HepG2 (cell line): ENCODE measurements around the gene MEA1. TPM values are rescaled to one million over a fixed set of nuclear protein-coding genes. Genes with fewer than 3 reads are reported as not detected.

Experiments
- ATAC-seq: fragments of 200-7000 bp; cut with Tn5 transposase; 3 replicates; pipeline ENCODE4 v1.9.1; 2020; ENCODE audit warnings: mild to moderate bottlenecking, moderate library complexity
- BruUV-seq: library from RNA; stranded (reverse); fragments of 400-500 nt; replicated peaks from 2 replicates; lab custom pipeline; 2021; lab: Mats Ljungman, UMichigan
- CTCF ChIA-PET: fragments of 300-600 bp; formaldehyde crosslinking; extraction: SDS; loops from one replicate; lab custom pipeline; 2021; ENCODE audit warnings: low total read pairs, inconsistent platforms, low intra/inter-chr PET ratio; lab: Yijun Ruan, JAX
- POLR2A ChIA-PET: fragments of 350-600 bp; sonication (Branson Sonifier 250); formaldehyde crosslinking; loops from one replicate; lab custom pipeline; 2020; ENCODE audit warnings: antibody characterized with exemption, inconsistent platforms; lab: Yijun Ruan, JAX
- DNase-seq: peaks from one replicate; pipeline ENCODE4 v3.0.0-alpha.2; 2015; ENCODE audit warnings: low spot score
- FAIRE-seq: peaks from 3 replicates; lab custom pipeline; 2011; peaks lifted over from hg19 to GRCh38; lab: Jason Lieb, UNC
- H2AFZ ChIP-seq: one replicate; pipeline ENCODE4 v1.6.1; 2011; ENCODE audit warnings: low read length, inconsistent platforms
- H3K27ac ChIP-seq: fragments of 300-600 bp; 3 replicates; pipeline ENCODE4 v1.8.0; 2011; ENCODE audit warnings: mixed run types, mild to moderate bottlenecking, mixed read lengths, low read length, inconsistent platforms; ENCODE audit not compliant: insufficient read depth; ENCODE audit errors: extremely low read length
- H3K27me3 ChIP-seq, 2 experiments: fragments of 200-600 bp in 1 of 2; 2 replicates in 1 of 2; 3 replicates in 1 of 2; pipeline versions ENCODE4 v1.6.0 to v1.8.0; 2011; ENCODE audit warnings: low read length in 2 of 2, mild to moderate bottlenecking in 2 of 2, moderate library complexity in 2 of 2, inconsistent platforms in 1 of 2; ENCODE audit not compliant: insufficient read depth in 2 of 2, control insufficient read depth in 1 of 2
- H3K36me3 ChIP-seq, 2 experiments: fragments of 200-600 bp in 1 of 2; replicated peaks in 1 of 2; 2 replicates in 1 of 2; 3 replicates in 1 of 2; pipeline versions ENCODE4 v1.5.1 to v1.8.0; 2011; ENCODE audit warnings: low read length in 2 of 2, inconsistent platforms in 1 of 2; ENCODE audit not compliant: insufficient read depth in 2 of 2, control insufficient read depth in 1 of 2
- H3K4me1 ChIP-seq: 2 replicates; pipeline ENCODE4 v1.5.1; 2012; ENCODE audit warnings: low read length, inconsistent platforms; ENCODE audit not compliant: insufficient read depth
- H3K4me2 ChIP-seq: 2 replicates; pipeline ENCODE4 v1.6.0; 2011; ENCODE audit warnings: low read depth, low read length, inconsistent platforms
- H3K4me3 ChIP-seq, 3 experiments: fragments of 200-600 bp in 1 of 3; sonication (generic), shearing (Covaris generic) in 1 of 3; replicated peaks in 1 of 3; 2 replicates each; pipeline ENCODE4 v1.5.1; 2011 to 2016; ENCODE audit warnings: low read length in 3 of 3, inconsistent platforms in 2 of 3, low read depth in 2 of 3, mild to moderate bottlenecking in 2 of 3, control low read depth in 1 of 3, mixed read lengths in 1 of 3; ENCODE audit not compliant: insufficient read depth in 1 of 3
- H3K79me2 ChIP-seq: one replicate; pipeline ENCODE4 v1.6.1; 2011; ENCODE audit warnings: low read length, inconsistent platforms; ENCODE audit not compliant: insufficient read depth
- H3K9ac ChIP-seq: 2 replicates; pipeline ENCODE4 v1.6.0; 2011; ENCODE audit warnings: mild to moderate bottlenecking, low read depth, low read length, inconsistent platforms; ENCODE audit not compliant: insufficient read depth
- H3K9me3 ChIP-seq: 2 replicates; pipeline ENCODE4 v1.5.1; 2012; ENCODE audit warnings: mild to moderate bottlenecking, low read length
- H4K20me1 ChIP-seq: 2 replicates; pipeline ENCODE4 v1.6.0; 2011; ENCODE audit warnings: inconsistent platforms, mild to moderate bottlenecking, low read length, moderate library complexity; ENCODE audit not compliant: insufficient read depth
- FOXK2 ChIP-seq: fragments of 450-650 bp; IDR thresholded peaks from 2 replicates; pipeline ENCODE4 v1.6.1; 2016
- GATAD1 ChIP-seq: IDR thresholded peaks from 2 replicates; pipeline ENCODE4 v1.6.1; 2016; ENCODE audit warnings: missing genetic modification reagents, missing compliant biosample characterization
- GTF3A ChIP-seq: sonication (generic); formaldehyde crosslinking; conservative IDR thresholded peaks from 2 replicates; pipeline ENCODE4 v1.4.0; 2020; ENCODE audit warnings: mild to moderate bottlenecking, missing genetic modification reagents
- HOXA3 ChIP-seq: sonication (generic); formaldehyde crosslinking; IDR thresholded peaks from 2 replicates; pipeline ENCODE4 v1.5.0; 2020; ENCODE audit warnings: missing genetic modification reagents
- IKZF5 ChIP-seq: IDR thresholded peaks from 2 replicates; pipeline ENCODE4 v1.6.1; 2018; ENCODE audit warnings: missing genetic modification reagents, mild to moderate bottlenecking, missing compliant biosample characterization
- KLF11 ChIP-seq: IDR thresholded peaks from 2 replicates; pipeline ENCODE4 v1.6.1; 2016; ENCODE audit warnings: missing compliant biosample characterization
- KLF15 ChIP-seq: sonication (generic); formaldehyde crosslinking; IDR thresholded peaks from 2 replicates; pipeline ENCODE4 v1.8.1; 2023; ENCODE audit warnings: borderline replicate concordance, mild to moderate bottlenecking, inconsistent platforms, missing genetic modification reagents, mixed read lengths
- NR1H2 ChIP-seq: sonication (generic); formaldehyde crosslinking; IDR thresholded peaks from 2 replicates; pipeline ENCODE4 v1.8.1; 2022; ENCODE audit warnings: low read depth, missing genetic modification reagents, borderline replicate concordance
- PATZ1 ChIP-seq: sonication (generic); formaldehyde crosslinking; IDR thresholded peaks from 2 replicates; pipeline ENCODE4 v1.4.0; 2020; ENCODE audit warnings: missing genetic modification reagents
- POLR2G ChIP-seq: fragments of 200-400 bp; formaldehyde crosslinking; IDR thresholded peaks from 2 replicates; pipeline ENCODE4 v1.6.1; 2018; ENCODE audit warnings: mild to moderate bottlenecking, low read depth, low read length, moderate library complexity
- RFX1 ChIP-seq: fragments of 450-650 bp; IDR thresholded peaks from 2 replicates; pipeline ENCODE4 v1.6.1; 2017
- TRAFD1 ChIP-seq: sonication (generic); formaldehyde crosslinking; IDR thresholded peaks from 2 replicates; pipeline ENCODE4 v1.5.1; 2020; ENCODE audit warnings: missing genetic modification reagents, mild to moderate bottlenecking, borderline replicate concordance
- TRIM24 ChIP-seq: sonication (generic); formaldehyde crosslinking; IDR thresholded peaks from 2 replicates; pipeline ENCODE4 v1.8.0; 2022; ENCODE audit warnings: mild to moderate bottlenecking, missing genetic modification reagents
- ZNF225 ChIP-seq: sonication (generic); formaldehyde crosslinking; IDR thresholded peaks from 2 replicates; pipeline ENCODE4 v1.4.0; 2020; ENCODE audit warnings: mild to moderate bottlenecking, missing genetic modification reagents
- ZNF510 ChIP-seq: sonication (generic); formaldehyde crosslinking; IDR thresholded peaks from 2 replicates; pipeline ENCODE4 v1.4.0; 2020; ENCODE audit warnings: low read depth, mild to moderate bottlenecking, missing genetic modification reagents
- ZNF678 ChIP-seq: sonication (generic); formaldehyde crosslinking; IDR thresholded peaks from 2 replicates; pipeline ENCODE4 v1.4.0; 2020; ENCODE audit warnings: mild to moderate bottlenecking, missing genetic modification reagents
- ZNF788 ChIP-seq: sonication (generic); formaldehyde crosslinking; IDR thresholded peaks from 2 replicates; pipeline ENCODE4 v1.5.0; 2020; ENCODE audit warnings: mild to moderate bottlenecking, missing genetic modification reagents, borderline replicate concordance
- ZNF800 ChIP-seq: sonication (generic); formaldehyde crosslinking; IDR thresholded peaks from 2 replicates; pipeline ENCODE4 v1.4.0; 2020; ENCODE audit warnings: missing genetic modification reagents
- WGBS: methylation state at CpG from one replicate; pipeline ENCODE4 v1.1.6; 2017; ENCODE audit warnings: low lambda C conversion rate; 5-methylcytosine and 5-hydroxymethylcytosine counted together
- in situ Hi-C: cut with HindIII; loops from 2 replicates; pipeline ENCODE4 v1.10.0; 2017; ENCODE audit warnings: low pct_unique_long_range_greater_than_20kb; ENCODE audit not compliant: extremely low pct_ligation_motif_present
- intact Hi-C: fragments of 100-400 bp; cut with micrococcal nuclease; formaldehyde crosslinking; loops from one replicate; pipeline ENCODE4 v1.10.0; 2022; ENCODE audit not compliant: unreplicated experiment
- polyA plus RNA-seq, 8 experiments: library from polyadenylated mRNA; depleted of rRNA in 3 of 8; stranded (reverse) in 7 of 8; unstranded in 1 of 8; fragments of >200 nt; fragmentation: Illumina TruSeq in 4 of 8; extraction: Trizol in 4 of 8; gene quantifications; 2 replicates each; pipeline versions ENCODE4 v1.2.1 to v1.2.3, GENCODE V29; 2011 to 2016; ENCODE audit warnings: low read depth in 4 of 8, missing spikeins in 1 of 8, mixed read lengths in 1 of 8; ENCODE audit not compliant: insufficient read depth in 1 of 8
- total RNA-seq, 5 experiments: library from RNA; depleted of rRNA; stranded (reverse); fragments of >200 nt; fragmentation: Illumina TruSeq; extraction: Trizol; gene quantifications; 2 replicates each; pipeline ENCODE4 v1.2.3, GENCODE V29; 2016; ENCODE audit warnings: low read depth in 1 of 5

The MEA1 gene
- total and polyA plus RNA-seq, 2 of the 13 experiments (the other 11 are each of a cell fraction or from before 2014, with no cell fraction given) = 75.6 to 86.2 TPM

- peak; percentile 76 for DNase-seq
- FAIRE-seq = peak; percentile 81
- in situ Hi-C loops = no loop called here
- no peak for TF ChIP-seq RFX1
- no peak for TF ChIP-seq FOXK2
- TF ChIP-seq GATAD1 (CRISPR knock-in tag) = no peak
- TF ChIP-seq KLF15 (CRISPR knock-in tag) = no peak
- TF ChIP-seq IKZF5 (CRISPR knock-in tag) = no peak
- no peak for TF ChIP-seq ZNF510 (CRISPR knock-in tag)
- TF ChIP-seq NR1H2 = no peak
- no peak for TF ChIP-seq TRIM24
- TF ChIP-seq KLF11 = no peak
- TF ChIP-seq PATZ1 (CRISPR knock-in tag) = no peak
- TF ChIP-seq ZNF788 (CRISPR knock-in tag) = 0 out of 2 replicates have a peak, but pooled peaks have one; percentile 33
- no peak for TF ChIP-seq ZNF678 (CRISPR knock-in tag)
- 0 out of 2 replicates have a peak, but pooled peaks have one; percentile 39 for TF ChIP-seq GTF3A
- no peak for TF ChIP-seq ZNF225
- TF ChIP-seq POLR2G = no peak
- TF ChIP-seq TRAFD1 (CRISPR knock-in tag) = no peak
- TF ChIP-seq ZNF800 (CRISPR knock-in tag) = no peak
- no peak for TF ChIP-seq HOXA3 (CRISPR knock-in tag)
Observed at GRCh38 chr6:42963855-42964605, 49.7 kb downstream of the MEA1 start.

More at GRCh38 chr6:42963855-42964605, 49.7 kb downstream of the MEA1 start:
- Histone ChIP-seq H3K27ac (no peak overlapping the region), H3K9ac (no peak overlapping the region), H3K79me2 (no peaks in the 10 kb centered on the region), H3K36me3 (0 out of 5 replicates have a peak, but pooled peaks cover 0 to 1% of the 10 kb centered on the region in 2 experiments), H4K20me1 (no peaks in the 10 kb centered on the region), H2AFZ (no peak overlapping the region), H3K9me3 (no peaks in the 10 kb centered on the region), H3K4me2 (no peak overlapping the region), H3K4me3 (no peak overlapping the region), H3K4me1 (peaks cover 35% of the 10 kb centered on the region), H3K27me3 (no peaks in the 10 kb centered on the region; a peak in 1 of 5 replicates)
- ChIA-PET POLR2A (interaction anchor here (1.7 to 3.2 kb wide), 4 partner anchors 15 to 96 kb away, joined by 4 to 25 read pairs (median 10); partner anchors contain the start of genes PEX6, PPP2R5D and RRP36), CTCF (interaction anchor here (1.0 kb wide), 1 partner anchor 180 kb away, joined by 3 read pairs; no protein-coding TSS in a partner anchor)
- peak; percentile 44 for ATAC-seq
- BruUV-seq = no TSS peak
- WGBS = 69% methylated on average over 6 of the region's 9 CpGs
- intact Hi-C loops = loop anchor here (5.0 kb wide), 1 partner anchor 48 kb away; the partner anchor contains the start of genes KLHDC3 and MEA1
